Ishikawa (cell line): ENCODE measurements around the gene MRPL43.

Source experiments
- CEBPB ChIP-seq: IDR thresholded peaks from 2 replicates; pipeline ENCODE4 v1.6.1; 2012
- CREB1 ChIP-seq: IDR thresholded peaks from 2 replicates; pipeline ENCODE4 v1.6.1; 2012; ENCODE audit warnings: low read depth
- EGR1 ChIP-seq: IDR thresholded peaks from 2 replicates; pipeline ENCODE4 v1.6.1; 2012
- EP300 ChIP-seq: IDR thresholded peaks from 2 replicates; pipeline ENCODE4 v1.6.1; 2012; ENCODE audit warnings: borderline replicate concordance
- FOXM1 ChIP-seq: IDR thresholded peaks from 2 replicates; pipeline ENCODE4 v1.6.1; 2012; ENCODE audit warnings: low read depth, borderline replicate concordance
- NFIC ChIP-seq: IDR thresholded peaks from 2 replicates; pipeline ENCODE4 v1.6.1; 2012
- RAD21 ChIP-seq: IDR thresholded peaks from 2 replicates; pipeline ENCODE4 v1.6.1; 2012; ENCODE audit warnings: low read depth
- TAF1 ChIP-seq: IDR thresholded peaks from 2 replicates; pipeline ENCODE4 v1.6.1; 2012; ENCODE audit warnings: low read depth, mild to moderate bottlenecking
- TCF12 ChIP-seq: IDR thresholded peaks from 2 replicates; pipeline ENCODE4 v1.6.1; 2012; ENCODE audit warnings: low read depth
- TEAD4 ChIP-seq: IDR thresholded peaks from 2 replicates; pipeline ENCODE4 v1.6.1; 2012
- USF1 ChIP-seq: IDR thresholded peaks from 2 replicates; pipeline ENCODE4 v1.6.1; 2012
- YY1 ChIP-seq: IDR thresholded peaks from 2 replicates; pipeline ENCODE4 v1.6.1; 2012; ENCODE audit warnings: low read depth
- ZBTB7A ChIP-seq: IDR thresholded peaks from 2 replicates; pipeline ENCODE4 v1.6.1; 2012; ENCODE audit warnings: low read depth
- TF ChIP-seq, protein P1 (sequence below): IDR thresholded peaks from 2 replicates; pipeline ENCODE4 v1.6.1; 2012; ENCODE audit warnings: low read depth, mild to moderate bottlenecking
- TF ChIP-seq, protein P2 (sequence below): IDR thresholded peaks from 2 replicates; pipeline ENCODE4 v1.6.1; 2012

MRPL43 gene

DNA sequence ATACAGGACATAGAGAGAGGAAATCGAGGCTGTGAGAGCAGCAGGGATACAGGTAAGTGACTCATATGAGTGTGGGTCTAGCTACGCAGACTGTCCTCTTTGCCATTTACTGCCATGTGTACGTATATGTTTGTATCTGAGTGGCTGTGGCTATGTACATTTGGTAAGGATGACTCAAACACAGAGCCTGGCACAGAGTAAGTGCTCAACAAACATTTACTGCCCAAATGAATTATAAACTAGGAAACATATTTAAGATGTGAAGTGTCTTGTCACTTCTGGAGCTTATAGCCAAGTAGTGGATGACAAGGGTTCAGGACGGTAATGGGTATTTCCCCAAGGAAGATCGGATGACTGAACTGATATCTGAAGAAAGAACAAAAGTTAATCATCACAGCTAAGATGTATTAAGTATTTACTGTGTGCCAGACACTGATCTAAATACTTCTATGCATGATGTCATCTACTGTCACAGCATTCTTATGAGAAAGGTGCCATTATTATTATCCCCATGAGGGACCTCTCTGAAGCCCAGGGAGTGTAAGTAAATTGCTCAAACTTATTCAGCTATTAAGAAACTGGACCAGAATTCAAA, 6.0 kb downstream of the MRPL43 start:
- TF ChIP-seq CREB1 (no peak), TCF12 (no peak), NFIC (no peak), FOXM1 (no peak), YY1 (no peak), RAD21 (no peak), CEBPB (no peak), EP300 (no peak), TAF1 (no peak), TEAD4 (no peak), USF1 (no peak)
- TF ChIP-seq, protein P1, sequence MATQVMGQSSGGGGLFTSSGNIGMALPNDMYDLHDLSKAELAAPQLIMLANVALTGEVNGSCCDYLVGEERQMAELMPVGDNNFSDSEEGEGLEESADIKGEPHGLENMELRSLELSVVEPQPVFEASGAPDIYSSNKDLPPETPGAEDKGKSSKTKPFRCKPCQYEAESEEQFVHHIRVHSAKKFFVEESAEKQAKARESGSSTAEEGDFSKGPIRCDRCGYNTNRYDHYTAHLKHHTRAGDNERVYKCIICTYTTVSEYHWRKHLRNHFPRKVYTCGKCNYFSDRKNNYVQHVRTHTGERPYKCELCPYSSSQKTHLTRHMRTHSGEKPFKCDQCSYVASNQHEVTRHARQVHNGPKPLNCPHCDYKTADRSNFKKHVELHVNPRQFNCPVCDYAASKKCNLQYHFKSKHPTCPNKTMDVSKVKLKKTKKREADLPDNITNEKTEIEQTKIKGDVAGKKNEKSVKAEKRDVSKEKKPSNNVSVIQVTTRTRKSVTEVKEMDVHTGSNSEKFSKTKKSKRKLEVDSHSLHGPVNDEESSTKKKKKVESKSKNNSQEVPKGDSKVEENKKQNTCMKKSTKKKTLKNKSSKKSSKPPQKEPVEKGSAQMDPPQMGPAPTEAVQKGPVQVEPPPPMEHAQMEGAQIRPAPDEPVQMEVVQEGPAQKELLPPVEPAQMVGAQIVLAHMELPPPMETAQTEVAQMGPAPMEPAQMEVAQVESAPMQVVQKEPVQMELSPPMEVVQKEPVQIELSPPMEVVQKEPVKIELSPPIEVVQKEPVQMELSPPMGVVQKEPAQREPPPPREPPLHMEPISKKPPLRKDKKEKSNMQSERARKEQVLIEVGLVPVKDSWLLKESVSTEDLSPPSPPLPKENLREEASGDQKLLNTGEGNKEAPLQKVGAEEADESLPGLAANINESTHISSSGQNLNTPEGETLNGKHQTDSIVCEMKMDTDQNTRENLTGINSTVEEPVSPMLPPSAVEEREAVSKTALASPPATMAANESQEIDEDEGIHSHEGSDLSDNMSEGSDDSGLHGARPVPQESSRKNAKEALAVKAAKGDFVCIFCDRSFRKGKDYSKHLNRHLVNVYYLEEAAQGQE, result no peak

DNA sequence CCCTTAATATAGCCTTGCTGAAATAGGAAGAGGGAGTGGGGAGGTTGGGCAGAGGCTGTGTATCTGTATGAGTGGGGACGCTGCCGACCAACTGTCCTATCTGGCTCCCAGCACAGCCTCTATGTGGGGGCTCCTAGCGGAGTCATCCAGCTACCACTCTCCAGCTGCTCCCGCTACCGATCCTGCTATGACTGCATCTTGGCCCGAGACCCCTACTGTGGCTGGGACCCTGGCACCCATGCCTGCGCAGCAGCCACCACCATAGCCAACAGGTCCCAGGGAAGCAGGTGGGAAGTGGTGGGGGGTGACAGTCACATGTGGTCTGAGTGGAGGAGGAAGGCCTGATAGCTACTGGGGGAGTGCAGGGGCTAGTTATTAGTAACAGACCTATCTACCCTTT, 6.6 kb downstream of the MRPL43 start:
- no peak for TF ChIP-seq TCF12
- no peak for TF ChIP-seq CEBPB
- TF ChIP-seq EGR1, result no peak
- no peak for TF ChIP-seq TEAD4
- TF ChIP-seq EP300, result no peak
- TF ChIP-seq TAF1, result no peak
- TF ChIP-seq RAD21, result no peak
- TF ChIP-seq ZBTB7A, result no peak
- TF ChIP-seq USF1, result no peak
- no peak for TF ChIP-seq NFIC
- no peak for TF ChIP-seq FOXM1

DNA sequence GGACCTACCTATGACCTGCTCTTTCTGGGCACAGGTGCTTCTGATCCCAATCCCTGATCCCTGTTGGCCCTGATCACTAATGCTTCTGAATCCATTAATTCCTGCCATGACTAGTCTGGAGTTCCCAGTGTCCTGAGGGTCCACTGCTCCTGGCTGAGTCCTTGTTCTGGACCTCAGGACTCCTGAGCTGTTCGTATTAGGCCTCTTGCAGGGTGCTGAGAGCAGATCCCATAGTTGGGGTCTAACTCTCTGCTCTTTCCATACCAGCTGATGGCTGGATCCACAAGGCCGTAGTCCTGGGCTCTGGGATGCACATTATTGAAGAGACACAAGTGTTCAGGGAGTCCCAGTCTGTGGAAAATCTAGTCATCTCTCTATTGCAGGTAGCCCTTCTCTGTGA, 7.0 kb downstream of the MRPL43 start:
- TF ChIP-seq, protein P1, result no peak
- TF ChIP-seq FOXM1 (no peak), TAF1 (no peak), YY1 (no peak), EP300 (no peak), USF1 (no peak), CREB1 (no peak), NFIC (no peak), TCF12 (no peak), EGR1 (no peak)
- TF ChIP-seq, protein P2, sequence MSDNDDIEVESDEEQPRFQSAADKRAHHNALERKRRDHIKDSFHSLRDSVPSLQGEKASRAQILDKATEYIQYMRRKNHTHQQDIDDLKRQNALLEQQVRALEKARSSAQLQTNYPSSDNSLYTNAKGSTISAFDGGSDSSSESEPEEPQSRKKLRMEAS, result no peak

DNA sequence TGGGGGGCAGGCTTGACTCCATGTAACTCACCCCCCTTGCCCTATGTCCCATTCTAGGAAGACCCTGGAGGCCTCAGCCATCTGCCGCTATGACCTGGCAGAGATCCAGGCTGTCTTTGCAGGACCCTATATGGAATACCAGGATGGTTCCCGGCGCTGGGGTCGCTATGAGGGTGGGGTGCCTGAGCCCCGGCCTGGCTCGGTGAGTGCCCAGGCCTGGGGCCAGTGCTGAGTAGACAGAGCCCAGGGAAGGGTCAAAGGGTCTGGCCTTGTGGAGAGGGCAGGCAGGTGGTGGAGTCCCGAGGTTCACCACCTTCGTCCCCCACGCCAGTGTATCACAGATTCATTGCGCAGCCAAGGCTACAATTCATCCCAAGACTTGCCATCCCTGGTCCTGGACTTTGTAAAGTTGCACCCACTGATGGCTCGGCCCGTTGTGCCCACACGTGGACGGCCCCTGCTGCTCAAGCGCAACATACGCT, 7.5 kb downstream of the MRPL43 start:
- no peak for TF ChIP-seq TAF1
- no peak for TF ChIP-seq TEAD4
- no peak for TF ChIP-seq USF1
- no peak for TF ChIP-seq FOXM1
- TF ChIP-seq, protein P1, result no peak
- no peak for TF ChIP-seq NFIC
- TF ChIP-seq CEBPB, result no peak
- TF ChIP-seq, protein P2, result no peak
- no peak for TF ChIP-seq RAD21
- TF ChIP-seq EGR1, result no peak
- TF ChIP-seq ZBTB7A, result no peak
- no peak for TF ChIP-seq YY1
- TF ChIP-seq TCF12, result no peak
- TF ChIP-seq EP300, result no peak
- no peak for TF ChIP-seq CREB1
